ENCODE data around the gene STIM2. TPM values are rescaled to one million over a fixed set of nuclear protein-coding genes. Genes with fewer than 3 reads are reported as not detected.

Gene STIM2
- total RNA-seq, 1 donor from 2014 or later = 36.7 TPM

DNA sequence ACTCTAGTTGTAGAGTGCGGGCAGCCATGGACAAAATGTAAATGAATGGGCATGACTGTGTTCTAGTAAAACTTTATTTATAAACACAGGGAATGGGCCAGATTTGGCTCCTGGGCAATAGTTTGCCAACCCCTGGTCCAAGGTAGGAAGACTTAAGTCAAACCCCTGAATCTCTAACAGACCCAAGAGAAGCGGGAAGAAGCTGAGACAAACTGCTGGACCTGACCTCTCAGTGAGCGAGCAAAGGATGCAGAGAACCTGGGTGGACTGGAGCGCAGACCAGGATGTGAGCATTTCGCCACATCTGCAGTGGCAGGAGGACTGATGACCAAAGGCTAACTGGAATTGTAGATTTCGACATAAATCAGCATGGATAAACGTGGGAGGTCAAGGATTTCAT, 201.6 kb downstream of the STIM2 start:
- H3K4me1 ChIP-seq = no peaks in the 10 kb centered on the region
- ATAC-seq (no peak), DNase-seq (no peak)
- H3K27me3 ChIP-seq = no peaks in the 10 kb centered on the region
- no peaks in the 10 kb centered on the region for H3K36me3 ChIP-seq
- intact Hi-C loops (cut with DNase I) = no loop called here
- TF ChIP-seq, protein P1, sequence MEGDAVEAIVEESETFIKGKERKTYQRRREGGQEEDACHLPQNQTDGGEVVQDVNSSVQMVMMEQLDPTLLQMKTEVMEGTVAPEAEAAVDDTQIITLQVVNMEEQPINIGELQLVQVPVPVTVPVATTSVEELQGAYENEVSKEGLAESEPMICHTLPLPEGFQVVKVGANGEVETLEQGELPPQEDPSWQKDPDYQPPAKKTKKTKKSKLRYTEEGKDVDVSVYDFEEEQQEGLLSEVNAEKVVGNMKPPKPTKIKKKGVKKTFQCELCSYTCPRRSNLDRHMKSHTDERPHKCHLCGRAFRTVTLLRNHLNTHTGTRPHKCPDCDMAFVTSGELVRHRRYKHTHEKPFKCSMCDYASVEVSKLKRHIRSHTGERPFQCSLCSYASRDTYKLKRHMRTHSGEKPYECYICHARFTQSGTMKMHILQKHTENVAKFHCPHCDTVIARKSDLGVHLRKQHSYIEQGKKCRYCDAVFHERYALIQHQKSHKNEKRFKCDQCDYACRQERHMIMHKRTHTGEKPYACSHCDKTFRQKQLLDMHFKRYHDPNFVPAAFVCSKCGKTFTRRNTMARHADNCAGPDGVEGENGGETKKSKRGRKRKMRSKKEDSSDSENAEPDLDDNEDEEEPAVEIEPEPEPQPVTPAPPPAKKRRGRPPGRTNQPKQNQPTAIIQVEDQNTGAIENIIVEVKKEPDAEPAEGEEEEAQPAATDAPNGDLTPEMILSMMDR (IDR thresholded peaks at IDR 0.05) = no peak
- no peaks in the 10 kb centered on the region for H3K9me3 ChIP-seq
- no peak overlapping the region for H3K4me3 ChIP-seq
- H3K27ac ChIP-seq = no peak overlapping the region

DNA sequence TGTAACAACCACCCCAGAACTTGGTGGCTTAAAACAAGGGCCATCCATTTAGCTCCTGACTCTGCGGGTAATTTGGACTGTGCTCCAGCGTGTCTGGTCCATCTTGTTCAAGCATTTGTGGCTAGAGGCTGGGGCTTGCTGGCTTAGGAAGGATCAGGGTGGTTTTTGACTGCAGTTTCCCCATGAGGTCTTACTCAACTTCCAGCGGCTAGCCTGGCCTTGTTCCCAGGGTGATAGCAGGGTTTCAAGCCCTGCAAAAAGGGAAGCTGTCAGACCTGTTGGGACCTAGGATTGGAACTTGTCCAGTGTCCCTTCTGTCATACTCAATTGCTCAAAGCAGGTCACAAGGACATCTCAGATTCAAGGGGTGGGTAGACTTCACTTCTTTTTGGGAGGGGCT, 205.9 kb downstream of the STIM2 start:
- Histone ChIP-seq H3K4me3 (no peak overlapping the region), H3K27me3 (no peaks in the 10 kb centered on the region), H3K9me3 (no peaks in the 10 kb centered on the region), H3K4me1 (peaks cover 5% of the 10 kb centered on the region), H3K27ac (no peak overlapping the region), H3K36me3 (no peaks in the 10 kb centered on the region)
- peak; percentile 90 for ATAC-seq
- intact Hi-C loops (cut with DNase I) = no loop called here
- DNase-seq = peak; percentile 77
- TF ChIP-seq, protein P1 (IDR thresholded peaks at IDR 0.05) = no peak

DNA sequence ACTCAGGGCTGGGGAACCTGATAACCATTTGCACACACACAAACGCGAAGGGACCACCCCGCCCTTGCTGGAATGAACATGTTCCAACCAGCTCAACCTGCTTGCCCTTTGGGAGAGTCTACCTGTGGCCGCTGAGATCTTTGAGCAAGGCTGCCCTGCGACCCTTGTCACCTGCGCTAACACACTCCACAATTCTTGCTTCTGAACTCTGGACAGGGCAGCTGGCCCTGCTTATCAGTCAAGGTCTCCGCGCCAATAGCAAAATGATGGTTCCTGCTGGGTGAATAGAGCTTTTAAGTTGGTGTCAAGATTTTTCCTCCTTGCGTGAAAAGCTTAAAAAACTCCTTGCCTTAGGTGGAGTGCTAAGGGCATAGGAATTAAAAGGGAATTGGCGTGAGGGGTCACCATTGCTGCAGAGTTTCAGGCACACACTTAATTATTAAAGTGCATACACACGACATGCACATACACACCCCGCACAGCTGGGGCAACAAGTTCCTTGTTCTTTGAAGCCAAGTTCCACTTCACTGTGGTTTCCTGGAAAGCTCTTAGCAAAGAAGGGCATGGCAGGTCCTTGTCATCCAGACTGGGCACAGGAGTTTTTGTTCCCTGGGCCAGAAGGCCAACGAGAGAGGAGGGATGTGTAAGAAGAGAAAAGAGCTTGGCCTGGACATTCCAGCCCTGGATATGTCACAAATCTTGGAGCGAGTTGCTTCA, 207.7 kb downstream of the STIM2 start:
- intact Hi-C loops (cut with DNase I) = no loop called here
- Histone ChIP-seq H3K4me1 (peaks cover 5% of the 10 kb centered on the region), H3K4me3 (no peak overlapping the region), H3K36me3 (no peaks in the 10 kb centered on the region), H3K27me3 (no peaks in the 10 kb centered on the region), H3K9me3 (no peaks in the 10 kb centered on the region), H3K27ac (no peak overlapping the region)
- no peak for DNase-seq
- peak; percentile 90 for ATAC-seq
- TF ChIP-seq, protein P1 (IDR thresholded peaks at IDR 0.05) = no peak
